Measurements from ENCODE around the gene POU5F1.

GRCh38 chr6:31171931-31172905 lies 1.7 kb upstream of the POU5F1 start:
- TF ChIP-seq POLR2AphosphoS5 (IDR thresholded peaks at IDR 0.05; ENCODE audit: insufficient read depth in 1 of 2, low read depth in 1 of 2): no peak
- no peak for TF ChIP-seq CTCF (IDR thresholded peaks at IDR 0.05)
